Eye (tissue), 1 donor: ENCODE data around the gene MLC1.

Experiments
- DNase-seq: peaks from one replicate; pipeline ENCODE4 v3.0.0-alpha.2; 2015

Gene MLC1

DNA sequence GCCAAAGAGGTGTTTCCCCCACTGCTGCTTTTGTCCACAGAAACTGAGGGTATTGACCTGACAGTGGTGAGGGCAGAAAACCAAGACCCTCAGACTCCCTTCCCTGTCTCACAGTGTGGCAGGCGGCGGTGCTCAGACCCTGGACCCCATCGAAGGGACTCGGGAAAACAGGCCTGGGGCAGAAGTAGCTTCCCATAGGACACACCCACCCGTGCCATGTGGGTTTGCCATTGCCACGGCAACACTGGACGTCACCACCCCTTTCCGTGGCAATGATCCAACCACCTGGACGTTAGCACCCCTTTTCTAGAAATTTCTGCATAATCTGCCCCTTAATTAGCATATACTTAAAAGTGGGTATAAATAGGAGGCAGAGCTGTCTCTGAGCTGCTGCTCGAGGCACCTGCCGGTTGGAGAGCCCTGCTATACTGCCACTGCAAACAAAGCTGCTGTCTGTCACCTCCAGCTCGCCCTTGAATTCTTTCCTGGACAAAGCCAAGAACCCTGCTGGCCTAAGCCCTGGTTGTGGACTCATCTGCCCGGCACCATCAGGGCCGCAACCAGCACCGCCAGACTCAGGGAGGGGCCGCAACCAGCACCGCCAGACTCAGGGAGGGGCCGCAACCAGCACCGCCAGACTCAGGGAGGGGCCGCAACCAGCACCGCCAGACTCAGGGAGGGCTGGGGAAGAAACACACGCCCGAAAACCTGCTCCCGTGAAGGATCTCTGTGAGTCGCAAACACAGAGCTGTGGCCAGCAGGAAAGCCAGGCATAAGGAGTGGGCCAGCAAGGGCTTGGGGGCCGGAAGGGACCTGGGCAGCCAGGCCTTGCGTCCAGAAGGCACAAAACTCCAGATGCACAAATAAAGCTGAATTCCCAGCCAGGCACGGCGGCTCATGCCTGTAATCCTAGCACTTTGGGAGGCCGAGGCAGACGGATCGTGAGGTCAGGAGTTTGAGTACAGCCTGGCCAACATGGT is 10.4 kb downstream of the MLC1 start:
- no peak for DNase-seq

GRCh38 chr22:50074056-50074455 is 11.2 kb downstream of the MLC1 start:
- DNase-seq, result no peak

DNA sequence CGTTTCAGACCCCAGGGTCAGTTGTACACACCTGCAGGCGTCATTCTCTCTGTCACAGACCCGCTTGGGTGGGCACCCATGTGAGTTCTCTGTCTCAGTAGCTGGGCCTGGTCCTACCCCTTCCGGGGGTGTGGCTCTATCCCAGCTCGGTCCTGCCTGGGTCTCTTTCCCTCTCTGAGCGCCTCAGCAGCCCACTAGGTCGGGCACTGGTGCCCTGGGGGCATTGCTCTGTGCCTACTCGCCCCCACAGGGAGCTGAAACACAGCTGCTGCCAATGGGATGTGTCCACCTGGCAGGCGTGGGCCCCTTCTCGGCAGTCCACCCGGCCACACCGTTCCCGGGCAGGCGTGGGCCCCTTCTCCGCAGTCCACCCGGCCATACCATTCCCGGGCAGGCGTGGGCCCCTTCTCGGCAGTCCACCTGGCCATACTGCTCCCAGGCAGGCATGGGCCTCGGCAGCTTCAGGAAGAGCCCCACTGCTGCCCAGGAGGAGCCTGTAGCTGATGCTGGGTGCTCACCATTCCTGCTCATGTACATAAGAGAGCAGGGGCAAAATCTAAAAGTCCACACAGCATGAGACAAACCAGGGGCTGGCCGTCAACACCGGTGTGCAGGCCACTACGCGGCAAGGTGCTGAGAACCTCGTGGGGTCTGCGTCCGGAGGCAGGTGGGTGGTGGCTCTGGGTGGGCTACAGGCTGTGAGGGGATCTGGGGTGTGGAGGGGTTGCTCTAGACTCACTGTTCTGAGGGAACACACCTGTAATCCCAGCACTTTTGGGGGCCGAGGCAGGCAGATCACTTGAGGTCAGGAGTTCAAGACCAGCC is 12.3 kb downstream of the MLC1 start:
- no peak for DNase-seq

DNA sequence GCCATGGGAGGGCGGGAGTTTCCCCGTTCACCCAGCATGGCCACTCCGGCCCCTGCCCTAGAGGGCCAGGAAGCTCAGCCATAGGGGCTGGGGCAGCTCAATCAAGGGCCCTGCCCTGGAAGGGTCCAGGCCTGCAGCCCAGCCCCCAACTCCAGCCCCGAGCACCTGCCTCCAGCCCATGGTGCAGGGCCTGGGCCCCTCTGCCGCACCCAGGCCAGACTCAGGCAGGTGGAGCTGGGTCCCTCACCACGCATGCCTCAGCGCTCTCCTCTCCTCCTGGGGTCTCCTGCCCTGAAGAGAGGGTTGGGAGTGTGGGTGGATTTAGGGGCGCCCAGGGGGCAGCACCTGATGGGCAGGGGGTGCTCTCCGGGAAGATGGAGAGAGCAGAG is 13.1 kb downstream of the MLC1 start:
- no peak for DNase-seq

- no peak for DNase-seq
These were observed 13.6 kb downstream of the MLC1 start for GRCh38 chr22:50071432-50072166.

GRCh38 chr22:50070366-50070765 is 14.9 kb downstream of the MLC1 start:
- DNase-seq, result no peak

DNA sequence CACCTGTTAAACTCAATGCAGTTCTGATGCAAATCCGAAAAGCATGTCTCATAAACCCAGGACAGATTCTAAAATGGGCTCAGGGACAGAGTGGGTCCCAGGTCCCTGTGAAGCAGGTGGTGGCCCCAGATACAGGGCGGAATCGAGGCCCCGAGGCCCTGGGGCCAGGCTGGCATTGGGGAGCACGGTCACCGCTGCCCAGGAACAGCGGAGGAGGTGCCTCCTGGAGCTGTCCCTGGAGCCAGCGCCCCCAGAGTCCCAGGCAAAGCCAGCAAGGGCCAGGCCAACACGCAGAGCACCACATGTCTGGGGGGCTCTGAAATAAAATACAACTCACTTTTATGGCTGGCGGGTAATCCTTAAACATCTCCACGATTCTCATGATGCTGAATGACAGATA is 17.1 kb downstream of the MLC1 start:
- no peak for DNase-seq

DNA sequence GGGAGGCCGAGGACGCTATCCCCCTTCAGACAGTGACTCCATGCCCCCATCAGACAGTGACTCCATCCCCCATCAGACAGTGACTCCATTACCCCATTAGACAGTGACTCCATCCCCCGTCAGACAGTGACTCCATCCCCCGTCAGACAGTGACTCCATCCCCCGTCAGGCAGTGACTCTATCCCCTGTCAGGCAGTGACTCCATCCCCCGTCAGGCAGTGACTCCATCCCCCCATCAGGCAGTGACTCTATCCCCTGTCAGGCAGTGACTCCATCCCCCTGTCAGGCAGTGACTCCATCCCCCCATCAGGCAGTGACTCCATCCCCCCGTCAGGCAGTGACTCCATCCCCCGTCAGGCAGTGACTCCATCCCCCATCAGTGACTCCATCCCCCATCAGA is 18.0 kb downstream of the MLC1 start:
- no peak for DNase-seq

- DNase-seq, result no peak
These were observed 20.8 kb downstream of the MLC1 start for GRCh38 chr22:50064453-50064852.

DNA sequence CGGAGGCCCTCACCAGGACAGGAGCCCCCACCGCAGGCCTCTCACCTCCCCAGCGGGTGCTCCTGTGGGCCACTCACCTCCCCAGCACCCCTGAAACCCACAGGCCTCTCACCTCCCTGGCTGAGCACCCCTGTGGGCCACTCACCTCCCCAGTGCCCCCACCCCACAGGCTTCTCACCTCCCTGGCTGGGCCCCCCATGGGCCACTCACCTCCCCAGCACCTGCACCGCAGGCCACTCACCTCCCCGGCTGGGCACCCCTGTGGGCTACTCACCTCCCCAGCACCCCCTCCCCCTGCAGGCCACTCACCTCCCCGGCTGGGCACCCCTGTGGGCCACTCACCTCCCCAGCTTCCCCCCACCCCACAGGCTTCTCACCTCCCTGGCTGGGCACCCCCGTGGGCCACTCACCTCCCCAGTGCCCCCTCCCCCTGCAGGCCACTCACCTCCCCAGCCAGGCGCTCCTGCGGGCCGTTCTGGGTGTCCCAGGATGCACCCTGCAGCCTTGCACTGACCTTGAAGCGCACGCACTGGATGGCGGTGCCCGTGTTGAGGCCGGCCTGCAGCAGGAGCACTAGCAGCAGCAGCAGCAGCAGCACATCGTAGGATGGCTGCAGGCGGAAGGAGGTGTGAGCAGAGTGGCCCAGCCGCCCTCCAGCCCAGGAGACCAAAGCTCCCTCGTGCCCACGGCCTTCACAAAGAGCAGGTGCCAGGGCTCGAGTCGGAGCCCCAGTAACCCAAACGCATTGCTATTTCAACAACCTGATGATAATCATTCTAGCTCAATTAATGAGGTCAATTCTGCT is 21.4 kb downstream of the MLC1 start:
- DNase-seq, result no peak

DNA sequence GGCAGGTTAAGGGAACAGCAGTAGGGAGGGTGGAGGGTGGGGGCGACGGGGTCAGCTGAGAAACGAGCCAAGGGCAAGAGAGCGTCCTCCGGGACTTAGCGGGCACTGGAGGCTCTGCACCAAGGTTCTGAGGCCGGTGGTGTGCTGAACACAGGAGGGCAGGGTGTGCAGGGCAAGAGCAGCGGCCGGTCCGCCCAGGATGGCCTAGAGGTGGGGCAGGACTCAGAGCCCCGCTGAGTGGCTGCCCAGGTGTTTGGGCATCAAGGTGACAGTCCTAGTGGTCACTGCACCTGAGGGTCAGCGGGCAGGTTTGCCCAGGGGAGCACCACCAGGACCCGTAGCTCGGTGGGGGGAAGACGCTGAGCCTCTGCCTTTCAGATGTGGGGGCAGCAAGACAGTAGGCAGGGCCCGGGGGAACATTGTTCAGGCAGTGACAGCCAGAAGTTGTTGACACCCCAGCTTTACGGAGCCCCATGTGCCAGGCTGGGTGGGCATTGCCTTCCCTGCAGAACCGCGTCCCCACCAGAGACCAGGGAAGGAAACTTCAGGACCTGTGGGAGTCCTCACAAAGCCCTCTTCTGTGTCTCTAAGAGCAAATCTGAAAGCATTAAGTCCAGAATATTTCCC is 22.6 kb downstream of the MLC1 start:
- DNase-seq, result no peak

DNA sequence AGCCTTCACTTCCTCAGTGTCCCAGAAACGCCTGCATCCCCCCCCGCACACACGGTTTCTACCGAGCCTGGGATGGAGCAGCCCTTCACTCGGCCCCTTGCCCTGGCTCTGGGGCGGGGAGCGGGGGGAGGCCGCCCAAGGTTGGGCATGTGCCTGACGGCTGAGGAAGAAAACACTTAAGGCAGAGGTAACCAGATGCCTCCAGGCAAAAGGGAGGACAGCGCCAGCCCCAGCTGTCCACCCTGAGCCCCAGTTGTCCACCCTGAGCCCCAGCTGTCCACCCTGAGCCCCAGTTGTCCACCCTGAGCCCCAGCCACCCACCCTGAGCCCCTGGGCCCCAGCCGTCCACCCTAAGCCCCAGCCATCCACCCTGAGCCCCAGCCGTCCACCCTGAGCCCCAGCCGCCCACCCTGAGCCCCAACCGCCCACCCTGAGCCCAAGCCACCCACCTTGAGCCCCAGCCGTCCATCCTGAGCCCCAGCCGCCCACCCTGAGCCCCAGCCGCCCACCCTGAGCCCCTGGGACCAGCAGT is 23.3 kb downstream of the MLC1 start:
- no peak for DNase-seq

DNA sequence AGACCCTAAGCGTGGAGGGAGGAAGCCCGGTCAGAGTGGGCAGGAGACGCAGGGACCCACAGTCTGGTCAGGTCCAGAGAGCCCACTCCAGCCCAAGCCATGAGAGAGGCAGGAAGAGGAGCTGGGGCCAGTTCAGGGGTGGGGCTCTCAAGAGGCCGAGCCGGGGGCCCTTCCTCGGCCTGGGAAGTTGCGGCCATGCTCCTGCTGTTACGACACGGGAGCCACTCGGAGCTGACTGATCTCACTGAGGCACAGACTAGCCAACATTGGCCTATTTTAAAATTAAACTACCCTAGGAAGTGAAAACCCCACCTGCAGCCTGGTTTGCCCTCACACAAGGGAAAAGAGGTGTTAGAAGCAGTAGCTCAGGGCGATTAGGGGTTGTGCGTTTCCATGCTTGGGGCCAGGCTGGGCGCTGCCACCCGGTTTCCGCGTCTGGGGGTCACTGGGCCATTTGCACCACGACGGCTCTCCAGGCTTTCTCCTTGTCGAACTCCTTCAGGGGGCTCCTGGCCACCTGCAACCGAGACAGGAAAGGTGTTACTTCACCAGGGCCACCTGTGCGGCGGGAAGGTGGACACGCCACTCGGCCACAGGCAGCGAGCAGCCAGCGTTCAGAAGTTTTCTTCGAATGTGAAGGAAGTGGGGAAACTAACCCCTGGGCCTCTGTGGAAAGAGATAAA is 23.9 kb downstream of the MLC1 start:
- no peak for DNase-seq

DNA sequence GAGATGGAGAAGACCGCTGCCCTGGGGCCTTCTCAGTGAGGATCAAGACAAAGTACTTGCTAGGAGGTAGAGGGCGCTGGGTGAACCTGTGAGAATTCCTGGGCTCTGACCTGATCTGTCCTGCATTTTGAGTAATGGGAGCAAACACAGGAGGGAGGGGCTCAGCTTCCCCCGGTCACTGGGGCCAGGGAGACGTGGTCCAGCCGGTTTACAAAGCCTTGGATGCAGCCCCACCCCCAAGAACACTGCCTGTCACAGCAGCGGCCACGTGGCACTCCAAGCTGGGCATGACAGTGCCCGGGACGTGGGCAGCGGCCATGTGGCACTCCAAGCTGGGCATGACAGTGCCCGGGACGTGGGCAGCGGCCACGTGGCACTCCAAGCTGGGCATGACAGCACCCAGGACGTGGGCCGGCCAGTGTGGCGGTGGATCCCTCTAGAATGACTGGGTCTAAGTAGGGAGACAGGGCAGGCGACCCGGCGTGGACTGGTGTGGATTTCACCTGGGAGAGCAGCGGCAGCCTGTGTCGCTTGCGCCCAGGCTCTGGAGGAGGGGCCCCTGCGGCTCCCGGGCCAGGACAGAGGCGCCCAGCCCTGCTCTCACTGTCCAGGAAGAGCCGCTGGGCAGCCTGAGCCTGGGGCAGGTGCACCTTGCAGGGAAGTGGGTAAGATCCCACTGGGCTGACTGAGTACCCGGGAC is 24.6 kb downstream of the MLC1 start:
- DNase-seq, result no peak

DNA sequence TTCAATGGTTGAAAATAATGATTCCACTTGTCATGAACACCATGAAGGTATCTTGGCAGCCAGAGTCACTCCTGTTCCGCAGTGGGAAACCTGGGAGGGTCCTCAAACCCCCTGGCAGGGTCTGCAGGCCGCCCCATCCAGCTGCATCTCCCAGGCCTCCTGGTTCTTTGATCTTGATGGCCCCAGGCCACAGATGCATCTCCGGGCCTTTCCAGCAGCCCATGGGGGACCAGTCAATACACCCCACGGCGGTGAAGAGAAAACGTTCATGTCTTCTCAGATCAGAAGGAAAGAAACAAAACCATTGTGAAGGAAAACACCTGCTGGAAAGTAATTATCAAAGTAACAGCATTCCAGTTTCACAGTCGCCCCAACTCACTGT is 25.4 kb downstream of the MLC1 start:
- no peak for DNase-seq

GRCh38 chr22:50058906-50059880 is 26.0 kb downstream of the MLC1 start:
- peak; percentile 82 for DNase-seq

- peak; percentile 41 for DNase-seq
These were observed 26.9 kb downstream of the MLC1 start, which contains the start of gene TTLL8 for GRCh38 chr22:50058061-50058905. Gene TTLL8 (minus strand): TSS chr22:50058298.
